Mesodermal cell (in vitro differentiated cells): ENCODE results near the gene GPR22.

Source experiments
- H3K27ac ChIP-seq: 2 replicates; pipeline ENCODE4 v1.7.0; 2013; ENCODE audit warnings: mild to moderate bottlenecking, low read depth, low read length, moderate library complexity; ENCODE audit not compliant: severe bottlenecking
- H3K36me3 ChIP-seq: 2 replicates; pipeline ENCODE4 v1.7.1; 2013; ENCODE audit warnings: mild to moderate bottlenecking, low read length, moderate library complexity; ENCODE audit not compliant: control insufficient read depth, insufficient read depth
- H3K4me1 ChIP-seq: one replicate; pipeline ENCODE4 v1.7.1; 2013; ENCODE audit warnings: mild to moderate bottlenecking, low read length; ENCODE audit not compliant: insufficient read depth, control insufficient read depth, poor library complexity, severe bottlenecking
- H3K4me3 ChIP-seq: 2 replicates; pipeline ENCODE4 v1.7.0; 2013; ENCODE audit warnings: low read length, control low read depth, mild to moderate bottlenecking; ENCODE audit not compliant: insufficient read depth, poor library complexity, severe bottlenecking; ENCODE audit errors: extremely low read depth
- H3K9me3 ChIP-seq: 2 replicates; pipeline ENCODE4 v1.7.1; 2013; ENCODE audit warnings: mild to moderate bottlenecking, low read length, moderate library complexity; ENCODE audit not compliant: control insufficient read depth
- WGBS, 2 experiments: methylation state at CpG; one replicate each; pipeline ENCODE4 v1.1.5; 2013; ENCODE audit warnings: missing lambda C conversion rate in 2 of 2; ENCODE audit not compliant: insufficient coverage in 2 of 2; 5-methylcytosine and 5-hydroxymethylcytosine counted together

The GPR22 gene

DNA sequence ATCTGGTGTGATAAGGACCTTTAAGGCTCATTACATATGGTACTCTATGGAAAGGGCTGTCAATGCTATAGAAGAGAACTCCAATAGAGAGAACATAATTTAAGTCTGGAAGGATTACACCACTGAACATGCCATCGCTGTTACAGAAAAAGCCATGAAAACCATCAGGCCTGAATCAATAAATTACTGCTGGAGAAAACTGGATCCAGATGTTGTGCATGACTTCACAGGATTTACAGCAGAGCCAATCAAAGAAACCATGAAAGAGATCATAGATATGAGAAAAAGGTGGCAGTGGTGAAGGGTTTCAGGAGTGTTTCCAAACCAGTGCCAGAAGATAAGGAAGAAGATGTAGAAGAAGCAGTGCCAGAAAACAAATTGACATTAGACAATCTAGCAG, 18.9 kb upstream of the GPR22 start:
- no peak overlapping the region for H3K4me3 ChIP-seq
- no peaks in the 10 kb centered on the region for H3K36me3 ChIP-seq
- H3K27ac ChIP-seq = no peak overlapping the region
- H3K9me3 ChIP-seq = no peaks in the 10 kb centered on the region
- H3K4me1 ChIP-seq = peaks cover 3% of the 10 kb centered on the region
- 100% methylated on average over 1 of the region's 1 CpG; no CpG with 5 or more reads in 1 of the 2 experiments for WGBS, 2 experiments

DNA sequence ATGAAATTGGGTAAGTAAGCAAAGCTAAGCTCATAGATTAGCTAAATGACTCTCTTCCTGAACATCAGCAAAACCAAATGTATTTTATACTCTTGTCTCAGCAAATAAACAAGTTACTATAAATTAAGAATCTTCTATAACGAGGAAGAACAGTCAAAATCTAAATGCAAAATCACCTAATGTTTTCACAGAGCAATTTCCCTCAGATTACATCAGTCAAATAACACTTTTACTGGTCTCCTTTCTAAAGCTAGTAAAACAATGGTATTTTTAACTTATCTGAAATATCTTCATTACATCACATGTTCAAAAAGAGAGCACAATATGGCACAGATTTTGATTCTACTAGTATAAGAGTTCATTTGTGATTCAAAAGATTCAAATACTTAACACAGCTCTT, 16.5 kb upstream of the GPR22 start:
- no peaks in the 10 kb centered on the region for H3K4me1 ChIP-seq
- WGBS, 2 experiments = 50% methylated on average over 1 of the region's 1 CpG; no CpG with 5 or more reads in 1 of the 2 experiments
- H3K4me3 ChIP-seq = no peak overlapping the region
- H3K36me3 ChIP-seq = no peaks in the 10 kb centered on the region
- no peaks in the 10 kb centered on the region for H3K9me3 ChIP-seq
- H3K27ac ChIP-seq = no peak overlapping the region

DNA sequence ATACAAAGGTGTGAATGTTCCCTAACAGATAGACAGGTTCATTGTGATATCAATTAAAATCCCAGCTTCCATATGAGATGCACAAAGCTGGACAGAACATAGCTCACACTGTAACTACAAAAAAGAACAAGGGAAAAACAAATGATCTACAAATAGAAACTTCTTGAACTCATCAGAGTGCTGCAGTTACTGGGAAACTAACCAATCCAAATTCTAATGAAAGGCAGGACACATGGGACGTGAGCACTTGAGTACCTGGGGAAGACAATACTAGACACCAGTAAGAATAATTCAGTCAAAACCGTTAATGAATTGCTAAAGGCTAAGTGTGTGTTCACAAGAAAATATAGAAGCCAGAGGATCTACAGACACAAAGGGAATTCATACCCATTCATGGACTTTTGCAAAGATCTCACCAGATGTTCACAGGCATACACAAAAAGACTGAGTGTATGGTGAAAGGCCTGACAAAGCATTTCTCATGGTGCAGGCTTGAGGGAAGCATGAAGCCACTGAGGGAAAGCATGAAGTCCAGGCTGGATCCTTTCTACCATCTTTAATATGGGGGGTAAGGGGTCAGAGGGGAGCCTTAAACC, 7.8 kb upstream of the GPR22 start:
- 100% methylated on average over 1 of the region's 2 CpGs; no CpG with 5 or more reads in 1 of the 2 experiments for WGBS, 2 experiments
- Histone ChIP-seq H3K9me3 (no peaks in the 10 kb centered on the region), H3K4me3 (no peak overlapping the region), H3K27ac (no peak overlapping the region), H3K36me3 (no peaks in the 10 kb centered on the region), H3K4me1 (no peaks in the 10 kb centered on the region)

DNA sequence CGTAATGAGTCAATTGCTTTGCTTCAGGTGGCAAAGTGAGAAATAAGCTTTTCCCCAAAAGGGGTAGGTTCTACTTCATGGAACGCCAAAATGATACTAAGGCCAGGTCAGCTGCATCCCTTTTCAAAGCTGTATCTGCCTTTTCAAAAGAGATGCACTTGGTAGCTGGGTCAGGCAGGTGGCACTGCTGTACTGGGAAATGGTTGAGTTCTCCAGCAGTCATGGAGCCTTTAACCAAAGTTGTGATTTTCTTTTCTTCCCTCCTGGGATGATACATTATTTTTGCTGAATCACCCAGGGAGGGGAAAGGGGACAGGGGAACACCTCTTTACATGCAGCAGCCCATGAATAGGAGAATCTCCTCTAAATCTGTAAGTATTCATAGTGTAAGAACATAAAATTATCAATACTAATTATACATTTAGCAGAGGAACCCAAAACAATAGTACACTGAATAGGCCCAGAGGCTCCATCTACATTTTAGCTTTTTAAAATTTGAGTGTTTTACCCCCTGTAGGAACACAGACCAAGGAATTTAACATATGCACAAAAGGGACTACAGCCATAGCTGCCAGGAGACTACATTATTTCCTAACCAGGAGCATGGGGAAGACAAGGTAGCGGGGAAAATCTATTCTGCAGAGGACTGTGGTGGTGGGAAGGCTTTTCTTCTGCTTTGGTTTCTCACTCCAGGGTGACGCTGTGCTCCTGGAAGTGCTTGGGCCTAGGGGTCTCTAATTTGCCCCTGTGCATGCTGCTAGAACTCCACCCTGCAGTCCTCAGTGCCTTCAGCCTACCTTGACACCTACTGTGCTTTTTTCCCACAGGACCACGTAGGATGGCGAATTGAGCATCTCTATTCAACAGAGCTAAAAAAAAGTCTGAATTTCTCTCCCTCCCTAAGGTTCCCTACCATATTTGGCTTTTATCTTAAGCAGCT, 6.4 kb upstream of the GPR22 start:
- Histone ChIP-seq H3K4me1 (no peaks in the 10 kb centered on the region), H3K9me3 (no peaks in the 10 kb centered on the region), H3K4me3 (no peak overlapping the region), H3K36me3 (no peaks in the 10 kb centered on the region), H3K27ac (no peak overlapping the region)
- 58 to 68% methylated on average over 3 to 5 of the region's 6 CpGs for WGBS, 2 experiments

DNA sequence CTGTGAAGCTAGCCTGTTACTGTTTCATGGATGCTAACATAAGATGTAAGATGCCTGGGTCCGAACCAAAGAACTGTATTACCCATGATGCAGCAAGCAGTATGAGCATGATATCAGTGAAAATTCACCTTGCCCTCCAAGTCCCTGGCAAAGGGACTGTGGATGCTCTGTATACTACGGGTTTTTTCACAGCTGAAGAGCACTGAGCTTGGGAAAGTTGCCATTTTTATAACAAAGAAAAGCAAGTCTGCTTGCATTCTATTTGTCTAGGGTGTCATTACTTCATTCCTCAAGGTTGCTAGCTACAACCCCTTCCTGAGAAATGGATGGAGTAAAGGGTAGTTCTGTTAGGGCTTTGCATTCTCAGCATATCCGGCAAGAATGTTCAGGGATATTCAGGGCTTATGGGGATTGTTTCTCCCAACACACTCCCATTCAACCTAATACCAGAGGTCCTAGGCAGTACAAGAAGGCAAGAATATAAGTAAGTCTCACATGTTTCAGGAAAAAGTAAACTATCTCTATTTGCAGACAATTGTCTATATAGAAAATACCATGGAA, 5.1 kb upstream of the GPR22 start:
- WGBS, 2 experiments = 75 to 83% methylated on average over 1 to 2 of the region's 3 CpGs
- Histone ChIP-seq H3K4me3 (no peak overlapping the region), H3K4me1 (no peaks in the 10 kb centered on the region), H3K27ac (no peak overlapping the region), H3K9me3 (no peaks in the 10 kb centered on the region), H3K36me3 (no peaks in the 10 kb centered on the region)

DNA sequence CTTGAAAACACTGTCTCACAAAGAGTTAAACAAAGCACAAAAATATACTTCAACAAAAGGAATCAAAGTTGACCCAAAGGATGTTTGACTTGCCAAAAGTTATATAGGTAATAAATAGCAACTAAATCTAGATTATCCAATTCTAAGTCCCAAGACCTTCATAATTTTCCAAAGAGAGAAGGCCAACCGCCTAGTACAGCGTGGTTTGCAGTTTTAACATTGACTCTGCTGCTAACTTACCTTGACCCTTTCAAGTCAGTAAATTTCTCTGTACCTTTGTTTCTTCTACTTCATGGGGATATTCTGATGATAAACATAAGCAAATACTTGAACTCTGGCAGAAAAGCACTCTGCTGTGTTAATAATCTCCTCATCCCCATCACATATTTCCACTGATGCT, 1.9 kb upstream of the GPR22 start:
- Histone ChIP-seq H3K4me3 (no peak overlapping the region), H3K4me1 (no peaks in the 10 kb centered on the region), H3K36me3 (no peaks in the 10 kb centered on the region), H3K27ac (no peak overlapping the region), H3K9me3 (no peaks in the 10 kb centered on the region)
- WGBS, 2 experiments = no CpG with 5 or more reads among the region's 2 CpGs

DNA sequence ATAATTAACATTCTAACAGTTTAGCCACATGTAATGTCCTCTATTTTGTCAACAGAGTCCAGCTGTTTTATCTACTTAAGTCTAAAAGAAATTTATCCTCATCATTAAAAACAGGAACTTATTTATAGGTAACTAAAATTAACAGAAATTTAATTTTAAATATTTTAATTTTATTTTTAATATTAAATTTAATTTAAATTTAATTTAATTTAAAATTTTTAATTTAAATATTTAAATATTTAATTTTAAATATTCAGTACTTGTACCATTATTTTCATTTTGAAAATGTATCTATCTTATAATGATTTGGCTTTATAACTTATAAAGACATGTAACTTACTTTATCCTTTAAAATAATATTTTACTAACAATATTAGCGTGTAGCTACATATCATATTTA, 1.0 kb upstream of the GPR22 start:
- H3K36me3 ChIP-seq = no peaks in the 10 kb centered on the region
- WGBS, 2 experiments = no CpG with 5 or more reads among the region's 1 CpG

DNA sequence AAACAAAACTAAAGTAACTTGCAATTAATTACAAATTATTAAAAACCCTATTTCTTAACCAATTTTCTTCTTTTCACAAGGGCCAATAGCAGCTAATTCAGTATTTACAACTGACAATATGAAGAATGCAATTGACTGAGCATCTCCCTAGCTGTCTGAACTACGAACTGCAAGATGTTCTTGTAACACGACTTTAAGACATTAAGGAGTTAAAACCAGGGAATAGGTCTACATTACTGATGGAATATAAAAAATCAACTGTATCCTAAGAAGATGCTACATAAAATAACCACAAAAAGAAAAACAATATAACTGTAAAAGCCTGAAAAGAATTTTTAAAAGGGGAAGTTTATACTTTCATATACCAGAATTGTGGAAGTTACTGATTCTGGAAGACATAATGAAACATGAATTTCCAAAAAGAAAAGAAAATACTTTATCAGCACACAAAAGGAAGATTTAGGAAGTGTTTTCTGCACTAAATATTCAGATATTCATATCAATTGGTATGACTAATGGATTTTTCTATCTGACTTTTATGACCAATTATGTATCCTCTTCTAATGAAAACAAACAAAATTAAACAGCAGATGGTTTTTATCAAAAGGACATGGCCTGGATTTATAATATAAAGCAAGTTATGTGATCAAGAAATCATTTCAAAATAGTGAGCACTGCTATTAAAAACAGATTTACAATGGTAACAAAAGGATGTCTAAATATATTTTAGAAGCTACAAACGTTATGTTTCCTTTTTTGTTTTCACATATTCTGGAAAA, 1.6 kb downstream of the GPR22 start:
- WGBS, 2 experiments = no CpG with 5 or more reads among the region's 3 CpGs
- Histone ChIP-seq H3K4me3 (no peak overlapping the region), H3K27ac (no peak overlapping the region), H3K36me3 (no peaks in the 10 kb centered on the region), H3K9me3 (no peaks in the 10 kb centered on the region), H3K4me1 (no peaks in the 10 kb centered on the region)

More for the DNA sequence above, 1.0 kb upstream of the GPR22 start:
- Histone ChIP-seq H3K9me3 (no peaks in the 10 kb centered on the region), H3K27ac (no peak overlapping the region), H3K4me3 (no peak overlapping the region), H3K4me1 (no peaks in the 10 kb centered on the region)

DNA sequence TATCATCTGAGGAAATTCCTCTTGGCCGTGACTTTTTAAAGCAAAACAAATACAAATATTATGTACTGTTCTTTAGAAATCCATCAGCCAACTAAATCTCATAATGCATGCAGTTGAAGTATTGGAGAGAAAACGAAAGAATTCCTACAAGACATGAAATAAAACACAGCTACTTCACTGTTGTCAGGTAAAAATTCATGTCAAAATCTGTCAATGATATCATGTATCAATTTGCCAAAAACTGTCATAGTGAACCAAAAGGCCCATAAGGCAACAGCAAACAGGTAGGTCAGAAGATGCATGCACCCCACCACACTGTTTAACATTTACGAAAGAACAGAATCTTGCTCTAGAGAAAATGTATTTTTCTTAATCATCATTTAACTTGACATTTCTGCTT, 2.3 kb downstream of the GPR22 start:
- no peaks in the 10 kb centered on the region for H3K4me1 ChIP-seq
- H3K4me3 ChIP-seq = no peak overlapping the region
- no peaks in the 10 kb centered on the region for H3K9me3 ChIP-seq
- no peak overlapping the region for H3K27ac ChIP-seq
- no peaks in the 10 kb centered on the region for H3K36me3 ChIP-seq
- 90 to 100% methylated on average over 1 to 2 of the region's 3 CpGs for WGBS, 2 experiments

DNA sequence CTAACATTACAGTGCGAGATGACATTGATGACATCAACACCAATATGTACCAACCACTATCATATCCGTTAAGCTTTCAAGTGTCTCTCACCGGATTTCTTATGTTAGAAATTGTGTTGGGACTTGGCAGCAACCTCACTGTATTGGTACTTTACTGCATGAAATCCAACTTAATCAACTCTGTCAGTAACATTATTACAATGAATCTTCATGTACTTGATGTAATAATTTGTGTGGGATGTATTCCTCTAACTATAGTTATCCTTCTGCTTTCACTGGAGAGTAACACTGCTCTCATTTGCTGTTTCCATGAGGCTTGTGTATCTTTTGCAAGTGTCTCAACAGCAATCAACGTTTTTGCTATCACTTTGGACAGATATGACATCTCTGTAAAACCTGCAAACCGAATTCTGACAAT, 4.3 kb downstream of the GPR22 start:
- Histone ChIP-seq H3K4me3 (no peak overlapping the region), H3K27ac (no peak overlapping the region), H3K36me3 (no peaks in the 10 kb centered on the region), H3K9me3 (no peaks in the 10 kb centered on the region), H3K4me1 (no peaks in the 10 kb centered on the region)
- 100% methylated on average over 2 of the region's 5 CpGs; no CpG with 5 or more reads in 1 of the 2 experiments for WGBS, 2 experiments
